Measurements from ENCODE around the gene PLXNB1. TPM values are rescaled to one million over a fixed set of nuclear protein-coding genes. Genes with fewer than 3 reads are reported as not detected.
A peak's percentile ranks its signal among the peaks of the same experiment; 100 is the strongest.

The PLXNB1 gene
- total and polyA plus RNA-seq, 2 of the 13 experiments (the other 11 are each of a cell fraction or from before 2014, with no cell fraction given): 86.0 to 143 TPM

DNA sequence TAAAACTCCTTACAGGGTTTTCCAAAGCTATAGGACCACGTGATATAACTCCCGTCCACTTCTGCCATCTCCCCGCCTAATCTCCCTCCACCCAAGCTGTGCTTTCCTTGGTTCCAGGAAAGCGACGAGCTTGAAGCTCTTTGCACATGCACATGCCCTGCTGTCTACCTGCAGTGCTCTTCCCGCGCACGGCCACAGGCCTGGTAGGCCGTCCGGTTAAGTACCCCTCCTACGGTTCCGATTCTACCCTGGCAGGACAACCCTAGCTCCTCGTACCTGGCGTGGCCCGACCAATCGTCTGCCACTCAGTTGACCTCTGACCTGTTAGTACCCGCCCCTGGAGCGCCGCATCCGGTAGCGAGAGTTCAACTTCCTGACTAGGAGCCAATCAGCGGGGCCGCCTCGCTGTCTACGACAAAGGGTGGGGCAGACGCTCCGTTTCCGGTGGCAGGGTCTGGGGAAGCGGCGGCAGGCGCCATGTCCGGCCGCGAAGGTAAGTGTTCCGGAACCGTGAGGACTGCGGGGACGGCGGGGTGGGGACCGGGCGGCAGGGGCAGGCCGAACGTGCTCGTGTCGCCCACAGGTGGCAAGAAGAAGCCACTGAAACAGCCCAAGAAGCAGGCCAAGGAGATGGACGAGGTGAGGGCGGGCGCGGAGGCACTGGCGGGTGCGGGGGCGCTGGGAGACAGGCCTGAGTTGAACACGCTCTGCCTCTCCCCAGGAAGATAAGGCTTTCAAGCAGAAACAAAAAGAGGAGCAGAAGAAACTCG is 10.1 kb upstream of the PLXNB1 start, which contains the start of the genes CCDC51 and TMA7 (continued):
- TF ChIP-seq, protein P1, sequence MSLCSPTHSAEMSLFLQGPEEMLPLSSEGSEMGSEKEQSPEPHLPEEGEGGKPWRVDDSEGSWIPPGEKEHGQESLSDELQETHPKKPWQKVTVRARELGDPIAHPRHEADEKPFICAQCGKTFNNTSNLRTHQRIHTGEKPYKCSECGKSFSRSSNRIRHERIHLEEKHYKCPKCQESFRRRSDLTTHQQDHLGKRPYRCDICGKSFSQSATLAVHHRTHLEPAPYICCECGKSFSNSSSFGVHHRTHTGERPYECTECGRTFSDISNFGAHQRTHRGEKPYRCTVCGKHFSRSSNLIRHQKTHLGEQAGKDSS (CRISPR knock-in tag; IDR thresholded peaks at IDR 0.05; ENCODE audit: borderline replicate concordance, low read depth): peak; percentile 57; the same call in 1 of the 2 replicates
- TF ChIP-seq FIP1L1 (IDR thresholded peaks at IDR 0.05; ENCODE audit: borderline replicate concordance, insufficient read depth, low read depth, low read length): no peak
- TF ChIP-seq ZFP36 (IDR thresholded peaks at IDR 0.05; ENCODE audit: borderline replicate concordance, low read depth, low read length, partially characterized antibody): no peak
- TF ChIP-seq RBAK (CRISPR knock-in tag; IDR thresholded peaks at IDR 0.05): no peak
- no peak; the same call in 1 of the 2 replicates for TF ChIP-seq HMG20B (CRISPR knock-in tag; conservative IDR thresholded peaks at IDR 0.05)
- TF ChIP-seq, protein P2, sequence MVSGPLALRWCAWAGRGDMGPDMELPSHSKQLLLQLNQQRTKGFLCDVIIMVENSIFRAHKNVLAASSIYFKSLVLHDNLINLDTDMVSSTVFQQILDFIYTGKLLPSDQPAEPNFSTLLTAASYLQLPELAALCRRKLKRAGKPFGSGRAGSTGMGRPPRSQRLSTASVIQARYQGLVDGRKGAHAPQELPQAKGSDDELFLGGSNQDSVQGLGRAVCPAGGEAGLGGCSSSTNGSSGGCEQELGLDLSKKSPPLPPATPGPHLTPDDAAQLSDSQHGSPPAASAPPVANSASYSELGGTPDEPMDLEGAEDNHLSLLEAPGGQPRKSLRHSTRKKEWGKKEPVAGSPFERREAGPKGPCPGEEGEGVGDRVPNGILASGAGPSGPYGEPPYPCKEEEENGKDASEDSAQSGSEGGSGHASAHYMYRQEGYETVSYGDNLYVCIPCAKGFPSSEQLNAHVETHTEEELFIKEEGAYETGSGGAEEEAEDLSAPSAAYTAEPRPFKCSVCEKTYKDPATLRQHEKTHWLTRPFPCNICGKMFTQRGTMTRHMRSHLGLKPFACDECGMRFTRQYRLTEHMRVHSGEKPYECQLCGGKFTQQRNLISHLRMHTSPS (CRISPR knock-in tag; IDR thresholded peaks at IDR 0.05; ENCODE audit: low read depth): peak; percentile 16; the same call in 1 of the 2 replicates
- TF ChIP-seq ATF1 (CRISPR knock-in tag; IDR thresholded peaks at IDR 0.05): peak; percentile 95
- no peak for TF ChIP-seq ZNF75D (CRISPR knock-in tag; IDR thresholded peaks at IDR 0.05; ENCODE audit: borderline replicate concordance)
- TF ChIP-seq ZNF672 (CRISPR knock-in tag; IDR thresholded peaks at IDR 0.05): no peak
- no peak for TF ChIP-seq ISX (CRISPR knock-in tag; conservative IDR thresholded peaks at IDR 0.05)
- TF ChIP-seq PTBP1 (IDR thresholded peaks at IDR 0.05; ENCODE audit: low read depth, low read length, poor library complexity, severe bottlenecking): no peak
- no peak for TF ChIP-seq PHB2 (IDR thresholded peaks at IDR 0.05; ENCODE audit: partially characterized antibody)
- TF ChIP-seq TCF7L2 (IDR thresholded peaks at IDR 0.05; ENCODE audit: low read depth, low read length): no peak
- TF ChIP-seq, protein P3, sequence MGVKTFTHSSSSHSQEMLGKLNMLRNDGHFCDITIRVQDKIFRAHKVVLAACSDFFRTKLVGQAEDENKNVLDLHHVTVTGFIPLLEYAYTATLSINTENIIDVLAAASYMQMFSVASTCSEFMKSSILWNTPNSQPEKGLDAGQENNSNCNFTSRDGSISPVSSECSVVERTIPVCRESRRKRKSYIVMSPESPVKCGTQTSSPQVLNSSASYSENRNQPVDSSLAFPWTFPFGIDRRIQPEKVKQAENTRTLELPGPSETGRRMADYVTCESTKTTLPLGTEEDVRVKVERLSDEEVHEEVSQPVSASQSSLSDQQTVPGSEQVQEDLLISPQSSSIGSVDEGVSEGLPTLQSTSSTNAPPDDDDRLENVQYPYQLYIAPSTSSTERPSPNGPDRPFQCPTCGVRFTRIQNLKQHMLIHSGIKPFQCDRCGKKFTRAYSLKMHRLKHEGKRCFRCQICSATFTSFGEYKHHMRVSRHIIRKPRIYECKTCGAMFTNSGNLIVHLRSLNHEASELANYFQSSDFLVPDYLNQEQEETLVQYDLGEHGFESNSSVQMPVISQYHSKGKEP (CRISPR knock-in tag; IDR thresholded peaks at IDR 0.05): no peak
- TF ChIP-seq MED1 (CRISPR knock-in tag; IDR thresholded peaks at IDR 0.05): peak; percentile 62
- peak; percentile 62; the same call in 1 of the 2 replicates for TF ChIP-seq ZNF709 (CRISPR knock-in tag; IDR thresholded peaks at IDR 0.05)
- no peak for TF ChIP-seq ZNF652 (CRISPR knock-in tag; IDR thresholded peaks at IDR 0.05; ENCODE audit: borderline replicate concordance, low read depth)
- TF ChIP-seq STAG1 (CRISPR knock-in tag; IDR thresholded peaks at IDR 0.05): no peak
- TF ChIP-seq TRIM24 (CRISPR knock-in tag; IDR thresholded peaks at IDR 0.05): no peak
- TF ChIP-seq ARNTL (CRISPR knock-in tag; IDR thresholded peaks at IDR 0.05): peak; percentile 54; the same call in 1 of the 2 replicates
- TF ChIP-seq HDAC6 (IDR thresholded peaks at IDR 0.05; ENCODE audit: low read depth, low read length): no peak
- TF ChIP-seq, protein P4, sequence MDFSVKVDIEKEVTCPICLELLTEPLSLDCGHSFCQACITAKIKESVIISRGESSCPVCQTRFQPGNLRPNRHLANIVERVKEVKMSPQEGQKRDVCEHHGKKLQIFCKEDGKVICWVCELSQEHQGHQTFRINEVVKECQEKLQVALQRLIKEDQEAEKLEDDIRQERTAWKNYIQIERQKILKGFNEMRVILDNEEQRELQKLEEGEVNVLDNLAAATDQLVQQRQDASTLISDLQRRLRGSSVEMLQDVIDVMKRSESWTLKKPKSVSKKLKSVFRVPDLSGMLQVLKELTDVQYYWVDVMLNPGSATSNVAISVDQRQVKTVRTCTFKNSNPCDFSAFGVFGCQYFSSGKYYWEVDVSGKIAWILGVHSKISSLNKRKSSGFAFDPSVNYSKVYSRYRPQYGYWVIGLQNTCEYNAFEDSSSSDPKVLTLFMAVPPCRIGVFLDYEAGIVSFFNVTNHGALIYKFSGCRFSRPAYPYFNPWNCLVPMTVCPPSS (IDR thresholded peaks at IDR 0.05): no peak
- TF ChIP-seq, protein P5, sequence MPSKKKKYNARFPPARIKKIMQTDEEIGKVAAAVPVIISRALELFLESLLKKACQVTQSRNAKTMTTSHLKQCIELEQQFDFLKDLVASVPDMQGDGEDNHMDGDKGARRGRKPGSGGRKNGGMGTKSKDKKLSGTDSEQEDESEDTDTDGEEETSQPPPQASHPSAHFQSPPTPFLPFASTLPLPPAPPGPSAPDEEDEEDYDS (CRISPR knock-in tag; IDR thresholded peaks at IDR 0.05): peak; percentile 83

All from HepG2 (cell line).